HEK293 (cell line): ENCODE data around the gene GMDS.

Experiments used
- BCL11A ChIP-seq: fragments of 450-650 bp; formaldehyde crosslinking; IDR thresholded peaks from 2 replicates; pipeline ENCODE4 v1.5.1; 2016; ENCODE audit warnings: low read depth, missing biosample characterization, missing genetic modification characterization
- CTCF ChIP-seq: fragments of 450-650 bp; formaldehyde crosslinking; IDR thresholded peaks from 2 replicates; pipeline ENCODE4 v1.5.1; 2016; ENCODE audit warnings: missing biosample characterization, missing genetic modification characterization
- FEZF1 ChIP-seq: fragments of 450-650 bp; formaldehyde crosslinking; IDR thresholded peaks from 2 replicates; pipeline ENCODE4 v1.5.1; 2016; ENCODE audit warnings: missing biosample characterization, missing genetic modification characterization
- GLI2 ChIP-seq: fragments of 450-650 bp; formaldehyde crosslinking; IDR thresholded peaks from 2 replicates; pipeline ENCODE4; 2017; ENCODE audit warnings: missing biosample characterization, missing genetic modification characterization, low read depth, borderline replicate concordance
- KLF7 ChIP-seq: fragments of 450-650 bp; formaldehyde crosslinking; IDR thresholded peaks from 2 replicates; pipeline ENCODE4 v1.5.1; 2016; ENCODE audit warnings: missing biosample characterization, missing genetic modification characterization, borderline replicate concordance
- KLF9 ChIP-seq: fragments of 450-650 bp; formaldehyde crosslinking; IDR thresholded peaks from 2 replicates; pipeline ENCODE4 v1.5.1; 2016; ENCODE audit warnings: missing biosample characterization, missing genetic modification characterization, low read depth
- PATZ1 ChIP-seq: fragments of 450-650 bp; formaldehyde crosslinking; IDR thresholded peaks from 2 replicates; pipeline ENCODE4 v1.5.1; 2016; ENCODE audit warnings: missing biosample characterization, missing genetic modification characterization
- PRDM1 ChIP-seq: fragments of 450-650 bp; formaldehyde crosslinking; IDR thresholded peaks from 2 replicates; pipeline ENCODE4; 2016; ENCODE audit warnings: missing biosample characterization, missing genetic modification characterization
- RBAK ChIP-seq: fragments of 450-650 bp; formaldehyde crosslinking; IDR thresholded peaks from 2 replicates; pipeline ENCODE4 v1.5.1; 2016; ENCODE audit warnings: missing biosample characterization, missing genetic modification characterization
- TRIM28 ChIP-seq: IDR thresholded peaks from 2 replicates; pipeline ENCODE4 v1.6.1; 2011; ENCODE audit warnings: low read length, control low read depth, borderline replicate concordance
- ZBTB44 ChIP-seq: fragments of 450-650 bp; IDR thresholded peaks from 2 replicates; pipeline ENCODE4 v1.5.1; 2018; ENCODE audit warnings: missing biosample characterization, mild to moderate bottlenecking, missing genetic modification characterization
- ZBTB48 ChIP-seq: fragments of 450-650 bp; formaldehyde crosslinking; IDR thresholded peaks from 2 replicates; pipeline ENCODE4 v1.5.1; 2016; ENCODE audit warnings: missing biosample characterization, missing genetic modification characterization
- ZFP3 ChIP-seq: fragments of 450-650 bp; formaldehyde crosslinking; IDR thresholded peaks from 2 replicates; pipeline ENCODE4 v1.5.1; 2016; ENCODE audit warnings: low read depth, missing biosample characterization, missing genetic modification characterization
- ZFP37 ChIP-seq: fragments of 450-650 bp; formaldehyde crosslinking; IDR thresholded peaks from 2 replicates; pipeline ENCODE4 v1.5.1; 2016; ENCODE audit warnings: missing biosample characterization, missing genetic modification characterization
- ZNF138 ChIP-seq: fragments of 450-650 bp; formaldehyde crosslinking; IDR thresholded peaks from 2 replicates; pipeline ENCODE4 v1.5.1; 2016; ENCODE audit warnings: missing biosample characterization, missing genetic modification characterization, borderline replicate concordance
- ZNF140 ChIP-seq: fragments of 450-650 bp; formaldehyde crosslinking; IDR thresholded peaks from 2 replicates; pipeline ENCODE4 v1.5.1; 2016; ENCODE audit warnings: missing biosample characterization, missing genetic modification characterization
- ZNF2 ChIP-seq: fragments of 450-650 bp; formaldehyde crosslinking; IDR thresholded peaks from 2 replicates; pipeline ENCODE4 v1.5.1; 2016; ENCODE audit warnings: missing biosample characterization, missing genetic modification characterization
- ZNF214 ChIP-seq: fragments of 450-650 bp; formaldehyde crosslinking; IDR thresholded peaks from 2 replicates; pipeline ENCODE4 v1.5.1; 2017; ENCODE audit warnings: missing biosample characterization, mild to moderate bottlenecking, missing genetic modification characterization, borderline replicate concordance
- ZNF239 ChIP-seq: fragments of 450-650 bp; formaldehyde crosslinking; IDR thresholded peaks from 2 replicates; pipeline ENCODE4 v1.5.1; 2016; ENCODE audit warnings: missing biosample characterization, missing genetic modification characterization
- ZNF280C ChIP-seq: fragments of 450-650 bp; formaldehyde crosslinking; IDR thresholded peaks from 2 replicates; pipeline ENCODE4 v1.5.1; 2016; ENCODE audit warnings: missing biosample characterization, missing genetic modification characterization
- ZNF416 ChIP-seq: fragments of 450-650 bp; formaldehyde crosslinking; IDR thresholded peaks from 2 replicates; pipeline ENCODE4 v1.5.1; 2016; ENCODE audit warnings: missing biosample characterization, missing genetic modification characterization
- ZNF48 ChIP-seq: fragments of 450-650 bp; formaldehyde crosslinking; IDR thresholded peaks from 2 replicates; pipeline ENCODE4 v1.5.1; 2016; ENCODE audit warnings: missing biosample characterization, missing genetic modification characterization
- ZNF488 ChIP-seq: fragments of 450-650 bp; formaldehyde crosslinking; IDR thresholded peaks from 2 replicates; pipeline ENCODE4 v1.5.1; 2016; ENCODE audit warnings: missing biosample characterization, missing genetic modification characterization
- ZNF501 ChIP-seq: fragments of 450-650 bp; formaldehyde crosslinking; IDR thresholded peaks from 2 replicates; pipeline ENCODE4 v1.5.1; 2016; ENCODE audit warnings: missing biosample characterization, missing genetic modification characterization
- ZNF529 ChIP-seq: fragments of 450-650 bp; formaldehyde crosslinking; IDR thresholded peaks from 2 replicates; pipeline ENCODE4 v1.5.1; 2017; ENCODE audit warnings: missing genetic modification characterization, missing biosample characterization; ENCODE audit not compliant: insufficient replicate concordance
- ZNF639 ChIP-seq: fragments of 450-650 bp; formaldehyde crosslinking; IDR thresholded peaks from 2 replicates; pipeline ENCODE4 v1.5.1; 2016; ENCODE audit warnings: missing biosample characterization, missing genetic modification characterization
- ZNF701 ChIP-seq: fragments of 450-650 bp; formaldehyde crosslinking; IDR thresholded peaks from 2 replicates; pipeline ENCODE4 v1.5.1; 2016; ENCODE audit warnings: missing biosample characterization, missing genetic modification characterization
- ZNF747 ChIP-seq: fragments of 450-650 bp; formaldehyde crosslinking; IDR thresholded peaks from 2 replicates; pipeline ENCODE4 v1.5.1; 2016; ENCODE audit warnings: missing biosample characterization, missing genetic modification characterization
- ZNF791 ChIP-seq: fragments of 450-650 bp; formaldehyde crosslinking; IDR thresholded peaks from 2 replicates; pipeline ENCODE4 v1.5.1; 2016; ENCODE audit warnings: missing biosample characterization, missing genetic modification characterization
- ZNF837 ChIP-seq: fragments of 450-650 bp; formaldehyde crosslinking; IDR thresholded peaks from 2 replicates; pipeline ENCODE4 v1.5.1; 2016; ENCODE audit warnings: missing biosample characterization, missing genetic modification characterization
- ZSCAN30 ChIP-seq: fragments of 450-650 bp; IDR thresholded peaks from 2 replicates; pipeline ENCODE4 v1.5.1; 2018; ENCODE audit warnings: missing biosample characterization, mild to moderate bottlenecking, missing genetic modification characterization, moderate library complexity

GMDS gene

GRCh38 chr6:2028457-2029038 lies 216.9 kb downstream of the GMDS start (continued):
- no peak for TF ChIP-seq KLF9
- peak; percentile 97 for TF ChIP-seq ZNF639 (tag by site-specific recombination)
- TF ChIP-seq ZNF138: no peak
- TF ChIP-seq ZNF791 (tag by site-specific recombination): no peak
- TF ChIP-seq ZBTB44 (tag by site-specific recombination): peak; percentile 98
- no peak for TF ChIP-seq CTCF
- TF ChIP-seq ZFP37 (tag by site-specific recombination): no peak
- TF ChIP-seq ZNF701: no peak
- TF ChIP-seq ZSCAN30 (tag by site-specific recombination): peak; percentile 98
- TF ChIP-seq ZBTB48 (tag by site-specific recombination): no peak
- TF ChIP-seq ZNF747 (tag by site-specific recombination): no peak
- TF ChIP-seq ZNF140: no peak
- TF ChIP-seq ZNF488 (tag by site-specific recombination): peak; percentile 98
- no peak for TF ChIP-seq ZNF416 (tag by site-specific recombination)
- TF ChIP-seq ZNF48 (tag by site-specific recombination): no peak
- peak; percentile 86; the same call in 1 of the 2 replicates for TF ChIP-seq ZNF2 (tag by site-specific recombination)
- TF ChIP-seq PRDM1 (tag by site-specific recombination): no peak
- TF ChIP-seq ZNF837: no peak
- TF ChIP-seq ZNF214 (tag by site-specific recombination): no peak; the same call in 1 of the 2 replicates
- peak; percentile 99 for TF ChIP-seq GLI2 (tag by site-specific recombination)
- TF ChIP-seq TRIM28: peak; percentile 61; the same call in 1 of the 2 replicates
- TF ChIP-seq ZFP3 (tag by site-specific recombination): no peak
- no peak for TF ChIP-seq ZNF239
- TF ChIP-seq RBAK (tag by site-specific recombination): no peak
- peak; percentile 100 for TF ChIP-seq FEZF1 (tag by site-specific recombination)
- no peak for TF ChIP-seq ZNF501
- peak; percentile 79 for TF ChIP-seq PATZ1 (tag by site-specific recombination)
- peak; percentile 100 for TF ChIP-seq BCL11A (tag by site-specific recombination)
- TF ChIP-seq ZNF280C: no peak
- peak; percentile 96 for TF ChIP-seq KLF7
- TF ChIP-seq ZNF529: no peak
